OCI-LY7 (cell line): Measurements from ENCODE around the gene SLC38A9.
"Not testable (repeated sequence)": the region's sequence is repeated elsewhere in the genome, so short reads cannot be mapped to it uniquely, and the experiment has no call there.

Experiments used
- CTCF ChIP-seq: fragments of 200-600 bp; sonication (generic); conservative IDR thresholded peaks from 2 replicates; pipeline ENCODE4 v1.5.1; 2014; ENCODE audit warnings: mild to moderate bottlenecking, antibody characterized with exemption, low read length, moderate library complexity, mixed read lengths
- EZH2phosphoT487 ChIP-seq: fragments of 200-600 bp; sonication (generic); IDR thresholded peaks from 2 replicates; pipeline ENCODE4 v1.6.1; 2018; ENCODE audit warnings: low read depth, borderline replicate concordance, mild to moderate bottlenecking, mixed run types, antibody characterized with exemption, low read length, moderate library complexity, mixed read lengths

GRCh38 chr5:55761721-55762120 lies 49.6 kb upstream of the SLC38A9 start:
- not testable (repeated sequence) for TF ChIP-seq CTCF, EZH2phosphoT487
